Measurements from ENCODE around the gene AK9. TPM values are rescaled to one million over a fixed set of nuclear protein-coding genes. Genes with fewer than 3 reads are reported as not detected.
A peak's percentile ranks its signal among the peaks of the same experiment; 100 is the strongest.

AK9 gene
- total RNA-seq, 2 donors from 2014 or later, result 5.3 TPM

DNA sequence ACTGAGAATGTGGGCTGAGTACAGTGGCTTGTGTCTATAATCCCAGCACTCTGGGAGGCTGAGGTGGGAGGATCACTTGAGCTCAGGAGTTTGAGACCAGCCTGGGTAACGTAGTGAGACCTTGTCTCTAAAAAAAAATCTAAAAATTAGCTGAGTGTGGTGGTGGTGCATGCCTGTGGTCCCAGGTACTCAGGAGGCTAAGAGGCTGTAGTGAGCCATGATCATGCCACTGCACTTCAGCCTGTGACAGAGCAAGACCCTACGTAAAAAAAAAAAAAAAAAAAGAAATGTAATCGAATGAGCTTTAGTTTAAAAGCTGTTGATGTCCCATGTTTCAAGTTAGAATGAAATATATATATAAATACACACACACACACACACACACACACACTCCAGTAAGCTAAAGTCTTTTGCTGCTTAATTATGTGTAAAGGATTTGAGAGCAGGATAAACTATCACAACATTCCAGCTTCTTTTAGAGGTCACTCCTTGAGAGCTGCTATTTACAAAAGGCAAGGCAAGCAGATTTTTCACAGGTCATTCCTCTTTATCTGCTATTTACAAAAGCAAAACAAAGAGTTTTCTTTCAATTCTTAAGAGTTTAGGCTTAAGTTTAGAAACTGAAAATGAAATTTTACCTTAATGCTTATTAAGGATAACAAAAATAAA is 230.7 kb downstream of the AK9 start:
- ATAC-seq (no peak), DNase-seq (no peak)
- Mint-ChIP-seq H3K4me3 (no peak overlapping the region), H3K27ac (peak overlapping the region; percentile 72), H3K36me3 (ENCODE audit: low read depth) (peaks cover 7% of the 10 kb centered on the region), H3K4me1 (peaks cover 33% of the 10 kb centered on the region), H3K27me3 (no peaks in the 10 kb centered on the region)
- H3K9me3 ChIP-seq (ENCODE audit: control insufficient read depth, low read length, poor library complexity, severe bottlenecking), result no peaks in the 10 kb centered on the region

DNA sequence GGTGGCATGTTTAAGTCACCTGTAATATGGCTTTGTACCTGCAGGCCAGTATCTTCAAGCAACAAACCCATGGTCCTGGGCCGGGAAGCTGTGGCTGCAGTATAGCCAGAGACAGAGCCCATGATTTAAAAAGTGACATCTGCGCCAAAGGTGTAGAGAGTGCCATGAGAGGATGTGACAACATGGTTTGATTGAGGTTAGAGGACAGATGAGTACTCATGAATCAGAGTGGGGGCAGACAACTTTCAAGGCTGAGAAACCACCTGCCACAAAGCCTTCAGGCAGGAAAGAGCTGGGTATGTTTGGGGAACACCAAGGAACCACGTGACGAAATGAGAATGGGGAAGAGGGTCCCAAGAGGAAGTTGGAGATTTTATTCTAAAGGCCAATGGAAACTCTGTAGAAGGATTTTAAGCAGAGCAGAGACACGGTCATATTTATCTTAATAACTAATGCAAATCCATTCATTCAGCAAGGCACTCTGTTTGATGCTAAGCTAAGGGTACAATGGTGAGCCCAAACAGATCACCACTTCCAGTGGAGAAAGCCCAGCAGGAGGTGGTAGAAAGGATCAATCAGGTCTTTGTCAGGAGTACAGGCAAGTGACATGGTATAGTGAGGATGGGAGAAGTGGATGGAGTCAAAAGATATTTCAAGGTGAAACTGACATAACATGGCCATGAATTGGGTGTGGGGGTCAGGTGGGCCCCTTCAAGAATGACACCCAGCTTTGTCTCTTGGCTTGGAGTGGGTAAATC is 232.0 kb downstream of the AK9 start:
- DNase-seq, result no peak
- ATAC-seq, result peak; percentile 21
- Mint-ChIP-seq H3K4me1 (peaks cover 36% of the 10 kb centered on the region), H3K27ac (peak overlapping the region; percentile 72), H3K4me3 (peak overlapping the region; percentile 13), H3K27me3 (no peaks in the 10 kb centered on the region), H3K36me3 (ENCODE audit: low read depth) (peaks cover 5% of the 10 kb centered on the region)
- H3K9me3 ChIP-seq (ENCODE audit: control insufficient read depth, low read length, poor library complexity, severe bottlenecking), result no peaks in the 10 kb centered on the region

GRCh38 chr6:109457562-109457996 is 233.4 kb downstream of the AK9 start:
- H3K27ac Mint-ChIP-seq, result peak overlapping the region; percentile 37
- H3K9me3 ChIP-seq (ENCODE audit: control insufficient read depth, low read length, poor library complexity, severe bottlenecking), result no peaks in the 10 kb centered on the region
- H3K36me3 Mint-ChIP-seq (ENCODE audit: low read depth), result peaks cover 5% of the 10 kb centered on the region
- DNase-seq, result no peak
- H3K4me3 Mint-ChIP-seq, result no peak overlapping the region
- no peaks in the 10 kb centered on the region for H3K27me3 Mint-ChIP-seq
- no peak for ATAC-seq
- H3K4me1 Mint-ChIP-seq, result peaks cover 38% of the 10 kb centered on the region

- Mint-ChIP-seq H3K4me3 (peak overlapping the region; percentile 99), H3K27ac (peak overlapping the region; percentile 37), H3K27me3 (no peaks in the 10 kb centered on the region), H3K36me3 (ENCODE audit: low read depth) (peaks cover 1% of the 10 kb centered on the region), H3K4me1 (peaks cover 35% of the 10 kb centered on the region)
- no peaks in the 10 kb centered on the region for H3K9me3 ChIP-seq (ENCODE audit: control insufficient read depth, low read length, poor library complexity, severe bottlenecking)
- ATAC-seq (no peak), DNase-seq (no peak)
Measured at GRCh38 chr6:109456710-109457561, 234.1 kb downstream of the AK9 start.

- no peak for DNase-seq
- H3K9me3 ChIP-seq (ENCODE audit: control insufficient read depth, low read length, poor library complexity, severe bottlenecking), result no peaks in the 10 kb centered on the region
- peaks cover 37% of the 10 kb centered on the region for H3K4me1 Mint-ChIP-seq
- H3K27me3 Mint-ChIP-seq, result no peaks in the 10 kb centered on the region
- no peak for ATAC-seq
- H3K27ac Mint-ChIP-seq, result peak overlapping the region; percentile 37
- H3K4me3 Mint-ChIP-seq, result peak overlapping the region; percentile 99
- H3K36me3 Mint-ChIP-seq (ENCODE audit: low read depth), result no peaks in the 10 kb centered on the region
Measured at GRCh38 chr6:109456111-109456583, 234.9 kb downstream of the AK9 start.

GRCh38 chr6:109455437-109456110 is 235.4 kb downstream of the AK9 start, which contains the start of gene MICAL1:
TSS of gene MICAL1 (minus strand) at chr6:109455772. CDS start at chr6:109454196, 1,576 bp downstream.
- no peaks in the 10 kb centered on the region for H3K27me3 Mint-ChIP-seq
- H3K36me3 Mint-ChIP-seq (ENCODE audit: low read depth), result no peaks in the 10 kb centered on the region
- peak; percentile 73 for ATAC-seq
- no peaks in the 10 kb centered on the region for H3K9me3 ChIP-seq (ENCODE audit: control insufficient read depth, low read length, poor library complexity, severe bottlenecking)
- peak; percentile 58 to 81 (median 80) for DNase-seq
- peak within 1 kb of the TSS; percentile 99 for H3K4me3 Mint-ChIP-seq
- peaks cover 40% of the 10 kb centered on the region for H3K4me1 Mint-ChIP-seq
- H3K27ac Mint-ChIP-seq, result peak within 1 kb of the TSS; percentile 93

GRCh38 chr6:109454496-109455436 is 236.2 kb downstream of the AK9 start:
- peak; percentile 52 to 72 (median 56) for DNase-seq
- ATAC-seq, result peak; percentile 69
- H3K4me1 Mint-ChIP-seq, result peaks cover 44% of the 10 kb centered on the region
- H3K4me3 Mint-ChIP-seq, result peak overlapping the region; percentile 99
- no peaks in the 10 kb centered on the region for H3K27me3 Mint-ChIP-seq
- H3K27ac Mint-ChIP-seq, result peak overlapping the region; percentile 93
- H3K36me3 Mint-ChIP-seq (ENCODE audit: low read depth), result no peaks in the 10 kb centered on the region
- H3K9me3 ChIP-seq (ENCODE audit: control insufficient read depth, low read length, poor library complexity, severe bottlenecking), result no peaks in the 10 kb centered on the region

GRCh38 chr6:109453594-109454495 is 237.2 kb downstream of the AK9 start:
- H3K27ac Mint-ChIP-seq, result peak overlapping the region; percentile 93
- no peaks in the 10 kb centered on the region for H3K36me3 Mint-ChIP-seq (ENCODE audit: low read depth)
- no peaks in the 10 kb centered on the region for H3K9me3 ChIP-seq (ENCODE audit: control insufficient read depth, low read length, poor library complexity, severe bottlenecking)
- ATAC-seq (no peak), DNase-seq (no peak)
- H3K4me3 Mint-ChIP-seq, result peak overlapping the region; percentile 99
- peaks cover 38% of the 10 kb centered on the region for H3K4me1 Mint-ChIP-seq
- no peaks in the 10 kb centered on the region for H3K27me3 Mint-ChIP-seq

DNA sequence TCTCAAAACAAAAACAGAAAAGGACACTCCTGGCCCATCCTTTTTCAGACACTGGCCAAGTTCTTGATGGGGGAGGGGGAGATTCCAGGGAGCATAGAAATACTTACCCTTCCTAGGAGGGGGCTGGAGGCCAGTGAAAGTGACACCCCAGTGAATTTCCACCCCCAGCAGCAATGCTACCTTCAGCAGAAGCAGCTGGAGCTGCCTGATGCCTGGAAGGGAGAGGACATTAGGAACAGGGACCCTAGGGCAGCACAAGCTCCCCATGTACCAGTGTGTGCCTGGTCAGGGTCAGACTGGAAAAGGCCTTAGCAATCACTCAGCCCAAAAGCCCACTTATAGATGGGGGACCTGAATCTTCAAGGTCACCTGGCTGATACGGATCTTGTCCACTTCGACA is 237.8 kb downstream of the AK9 start:
- ATAC-seq (no peak), DNase-seq (no peak)
- Mint-ChIP-seq H3K36me3 (ENCODE audit: low read depth) (no peaks in the 10 kb centered on the region), H3K27ac (peak overlapping the region; percentile 93), H3K27me3 (no peaks in the 10 kb centered on the region), H3K4me3 (peak overlapping the region; percentile 41), H3K4me1 (peaks cover 38% of the 10 kb centered on the region)
- H3K9me3 ChIP-seq (ENCODE audit: control insufficient read depth, low read length, poor library complexity, severe bottlenecking), result no peaks in the 10 kb centered on the region

DNA sequence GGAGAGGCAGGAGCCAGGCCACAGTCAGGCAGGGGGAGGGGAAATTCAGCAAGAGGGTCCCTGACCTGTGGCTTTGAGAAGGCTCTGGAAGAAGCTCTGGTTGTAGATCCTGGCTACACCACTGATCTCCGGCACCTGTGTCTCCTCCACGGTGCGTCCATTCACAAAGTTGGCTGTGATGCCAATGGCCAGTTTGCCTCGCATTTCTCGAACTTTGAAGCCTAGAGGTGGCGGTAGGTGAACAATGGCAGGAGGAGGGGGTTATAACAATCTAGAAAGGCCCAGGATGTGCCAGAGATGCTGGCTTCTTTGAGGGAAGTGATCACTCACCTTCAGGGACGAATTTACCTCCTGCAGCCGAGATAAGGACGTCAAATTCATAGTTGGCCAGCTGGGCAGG is 238.8 kb downstream of the AK9 start:
- H3K9me3 ChIP-seq (ENCODE audit: control insufficient read depth, low read length, poor library complexity, severe bottlenecking), result no peaks in the 10 kb centered on the region
- no peak for ATAC-seq
- H3K4me3 Mint-ChIP-seq, result no peak overlapping the region
- DNase-seq, result no peak
- H3K27me3 Mint-ChIP-seq, result no peaks in the 10 kb centered on the region
- H3K4me1 Mint-ChIP-seq, result peaks cover 38% of the 10 kb centered on the region
- peak overlapping the region; percentile 93 for H3K27ac Mint-ChIP-seq
- no peaks in the 10 kb centered on the region for H3K36me3 Mint-ChIP-seq (ENCODE audit: low read depth)

GRCh38 chr6:109451376-109451775 is 239.6 kb downstream of the AK9 start:
- no peaks in the 10 kb centered on the region for H3K9me3 ChIP-seq (ENCODE audit: control insufficient read depth, low read length, poor library complexity, severe bottlenecking)
- no peak for ATAC-seq
- Mint-ChIP-seq H3K4me3 (peak overlapping the region; percentile 36), H3K27me3 (no peaks in the 10 kb centered on the region), H3K4me1 (peaks cover 35% of the 10 kb centered on the region), H3K36me3 (ENCODE audit: low read depth) (no peaks in the 10 kb centered on the region), H3K27ac (no peak overlapping the region)
- DNase-seq, result no peak

Data from T-helper 17 cell (primary cell).